HG02885 (cell line): ENCODE results near the gene BPIFB6.

Source experiments
- ATAC-seq: cut with Tn5 transposase; IDR thresholded peaks from one replicate; pipeline ENCODE4 v1.9.1; 2021; ENCODE audit warnings: mild to moderate bottlenecking; ENCODE audit not compliant: unreplicated experiment, poor library complexity

Gene BPIFB6

GRCh38 chr20:33082546-33082945 is 51.1 kb downstream of the BPIFB6 start:
- ATAC-seq: no peak

GRCh38 chr20:33083544-33084340 is 52.3 kb downstream of the BPIFB6 start:
- ATAC-seq: no peak

GRCh38 chr20:33084722-33085121 is 53.3 kb downstream of the BPIFB6 start:
- no peak for ATAC-seq

GRCh38 chr20:33086052-33086722 is 54.7 kb downstream of the BPIFB6 start:
- no peak for ATAC-seq

GRCh38 chr20:33091147-33091546 is 59.7 kb downstream of the BPIFB6 start:
- no peak for ATAC-seq

GRCh38 chr20:33091693-33092092 is 60.2 kb downstream of the BPIFB6 start:
- no peak for ATAC-seq

- no peak for ATAC-seq
These were observed 60.9 kb downstream of the BPIFB6 start for GRCh38 chr20:33092361-33092760.

- no peak for ATAC-seq
These were observed 61.6 kb downstream of the BPIFB6 start for GRCh38 chr20:33093074-33093473.

GRCh38 chr20:33093582-33093981 is 62.1 kb downstream of the BPIFB6 start:
- ATAC-seq: no peak
